Aorta (tissue), 5 donors: ENCODE data around the gene SEMA3B. TPM values are rescaled to one million over a fixed set of nuclear protein-coding genes. Genes with fewer than 3 reads are reported as not detected.
"Not testable (repeated sequence)": the region's sequence is repeated elsewhere in the genome, so short reads cannot be mapped to it uniquely, and the experiment has no call there.

Experiments used
- ATAC-seq: fragments of 200-7000 bp; cut with Tn5 transposase; one replicate; pipeline ENCODE4 v1.9.1; 2022; ENCODE audit warnings: moderate library complexity; ENCODE audit not compliant: low FRiP score
- DNase-seq, 2 donors: peaks; one replicate each; pipeline ENCODE4 v3.0.0-alpha.2; 2020
- H3K27ac ChIP-seq, 2 donors: one replicate each; pipeline ENCODE4 v1.5.1; 2013; ENCODE audit warnings: low read length in 2 of 2, mild to moderate bottlenecking in 2 of 2, moderate library complexity in 2 of 2, control low read depth in 1 of 2, inconsistent platforms in 1 of 2, low read depth in 1 of 2
- H3K27me3 ChIP-seq, 2 donors: one replicate each; pipeline ENCODE4 v1.6.1; 2013; ENCODE audit warnings: control low read depth in 1 of 2, low read length in 1 of 2, mild to moderate bottlenecking in 1 of 2, moderate library complexity in 1 of 2; ENCODE audit not compliant: insufficient read depth in 2 of 2, control insufficient read depth in 1 of 2
- H3K36me3 ChIP-seq, 2 donors: one replicate each; pipeline ENCODE4 v1.6.1; 2013; ENCODE audit warnings: control low read depth in 1 of 2, low read length in 1 of 2, mild to moderate bottlenecking in 1 of 2; ENCODE audit not compliant: insufficient read depth in 2 of 2, control insufficient read depth in 1 of 2
- H3K4me1 ChIP-seq, 2 donors: one replicate each; pipeline ENCODE4 v1.6.1; 2013; ENCODE audit warnings: low read length in 2 of 2, control low read depth in 1 of 2, mild to moderate bottlenecking in 1 of 2, moderate library complexity in 1 of 2; ENCODE audit not compliant: insufficient read depth in 2 of 2, control insufficient read depth in 1 of 2
- H3K4me3 ChIP-seq, 2 donors: one replicate each; pipeline ENCODE4 v1.5.1; 2013; ENCODE audit warnings: low read length in 2 of 2, control low read depth in 1 of 2, mild to moderate bottlenecking in 1 of 2
- H3K9me3 ChIP-seq: one replicate; pipeline ENCODE4 v1.6.1; 2013; ENCODE audit warnings: mild to moderate bottlenecking, low read length; ENCODE audit not compliant: control insufficient read depth
- WGBS, 2 donors: extraction: QIAGEN DNeasy Blood & Tissue Kit; methylation state at CpG; one replicate each; pipeline ENCODE4 v1.1.7; 2013; 5-methylcytosine and 5-hydroxymethylcytosine counted together
- intact Hi-C, 2 donors: fragments of 100-400 bp; cut with DNase I; formaldehyde crosslinking; loops; one replicate each; pipeline versions ENCODE4 v1.14.2 to v1.15.0; 2022
- polyA plus RNA-seq, 2 donors: library from polyadenylated mRNA; stranded (reverse); fragments of 200-250 nt; gene quantifications; one replicate each; pipeline ENCODE4 v1.2.3, GENCODE V29; 2013
- total RNA-seq, 2 donors: library from RNA; stranded (reverse); fragmentation: NEBNext Ultra II Directional; extraction: Animal tissue kit (Norgen Biotek cat#: 25700); gene quantifications; one replicate each; pipeline ENCODE4 v1.2.1, GENCODE V29; 2021
- donor health status: healthy with polysubstance abuse.
- donor health status: Bipolar disorder and iron deficiency.
- donor health status: DM: no; HTN: no; CAD: no.
- donor health status: DM: no; HTN: no; CAD: no.
- donor health status: DM: yes; HTN: yes; CAD: no.

SEMA3B gene
- total and polyA plus RNA-seq, 4 donors, result 23.3 to 69.5 (median 41.7) TPM

DNA sequence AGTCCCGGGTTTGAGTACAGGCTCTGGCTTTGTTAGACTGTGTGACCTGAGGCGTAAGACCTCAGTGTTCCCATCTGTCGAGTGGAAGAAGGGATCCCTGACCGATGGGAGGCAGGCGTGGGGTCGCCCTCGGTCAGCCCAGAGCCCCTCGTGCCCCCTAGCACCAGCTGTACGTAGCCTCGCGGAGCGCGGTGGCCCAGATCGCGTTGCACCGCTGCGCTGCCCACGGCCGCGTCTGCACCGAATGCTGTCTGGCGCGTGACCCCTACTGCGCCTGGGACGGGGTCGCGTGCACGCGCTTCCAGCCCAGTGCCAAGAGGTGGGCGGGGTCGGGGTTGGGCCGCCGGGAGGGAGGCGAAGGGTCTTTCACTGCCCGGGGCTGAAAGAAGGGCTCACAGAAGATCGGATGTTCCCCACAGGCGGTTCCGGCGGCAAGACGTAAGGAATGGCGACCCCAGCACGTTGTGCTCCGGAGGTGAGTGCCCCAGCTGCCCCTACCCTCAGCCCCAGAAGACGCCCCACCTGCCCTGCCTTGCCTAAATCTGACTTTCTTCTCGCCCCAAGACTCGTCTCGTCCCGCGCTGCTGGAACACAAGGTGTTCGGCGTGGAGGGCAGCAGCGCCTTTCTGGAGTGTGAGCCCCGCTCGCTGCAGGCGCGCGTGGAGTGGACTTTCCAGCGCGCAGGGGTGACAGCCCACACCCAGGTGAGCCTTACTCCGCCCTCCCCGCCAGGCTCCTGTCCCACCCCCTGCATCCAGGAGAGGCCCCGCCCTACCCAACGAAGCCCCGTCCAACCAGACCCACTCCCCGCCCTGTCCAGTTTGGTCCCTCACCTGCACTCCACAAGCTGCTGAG is 6.4 kb downstream of the SEMA3B start:
- Histone ChIP-seq H3K4me1 (no peaks in the 10 kb centered on the region), H3K4me3 (no peak overlapping the region), H3K9me3 (no peaks in the 10 kb centered on the region), H3K27ac (no peak overlapping the region), H3K36me3 (no peaks in the 10 kb centered on the region), H3K27me3 (no peaks in the 10 kb centered on the region)
- ATAC-seq, result no peak
- peak in 1 of 2 donors; percentile 51 for DNase-seq
- intact Hi-C loops, result loop anchor here (2.0 to 10.0 kb wide), 2 partner anchors 49 to 151 kb away; no protein-coding TSS in a partner anchor
- 79% methylated on average over 65 of the region's 65 CpGs for WGBS, 2 donors

GRCh38 chr3:50275996-50276761 is 7.2 kb downstream of the SEMA3B start:
- Histone ChIP-seq H3K4me3 (no peak overlapping the region), H3K9me3 (no peaks in the 10 kb centered on the region), H3K27me3 (no peaks in the 10 kb centered on the region), H3K36me3 (no peaks in the 10 kb centered on the region), H3K27ac (no peak overlapping the region), H3K4me1 (no peaks in the 10 kb centered on the region)
- 79 to 80% methylated on average over 79 of the region's 79 CpGs for WGBS, 2 donors
- intact Hi-C loops, result loop anchor here (2.0 to 10.0 kb wide), 2 partner anchors 49 to 151 kb away; no protein-coding TSS in a partner anchor
- DNase-seq (peak in 1 of 2 donors; percentile 42), ATAC-seq (no peak)

DNA sequence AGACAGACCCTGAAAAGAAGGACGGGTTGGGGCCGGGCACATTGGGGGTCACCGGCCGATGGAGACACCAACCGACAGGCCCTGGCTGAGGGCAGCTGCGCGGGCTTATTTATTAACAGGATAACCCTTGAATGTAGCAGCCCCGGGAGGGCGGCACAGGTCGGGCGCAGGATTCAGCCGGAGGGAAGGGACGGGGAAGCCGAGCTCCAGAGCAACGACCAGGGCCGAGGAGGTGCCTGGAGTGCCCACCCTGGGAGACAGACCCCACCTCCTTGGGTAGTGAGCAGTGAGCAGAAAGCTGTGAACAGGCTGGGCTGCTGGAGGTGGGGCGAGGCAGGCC is 7.8 kb downstream of the SEMA3B start:
- Histone ChIP-seq H3K4me1 (no peaks in the 10 kb centered on the region), H3K27ac (no peak overlapping the region), H3K4me3 (no peak overlapping the region), H3K36me3 (no peaks in the 10 kb centered on the region), H3K9me3 (no peaks in the 10 kb centered on the region), H3K27me3 (no peaks in the 10 kb centered on the region)
- WGBS, 2 donors, result 90 to 91% methylated on average over 17 of the region's 17 CpGs
- intact Hi-C loops, result loop anchor here in 1 of 2 donors (10.0 kb wide), 1 partner anchor 152 kb away; no protein-coding TSS in a partner anchor
- DNase-seq (peak in 1 of 2 donors; percentile 40), ATAC-seq (no peak)

DNA sequence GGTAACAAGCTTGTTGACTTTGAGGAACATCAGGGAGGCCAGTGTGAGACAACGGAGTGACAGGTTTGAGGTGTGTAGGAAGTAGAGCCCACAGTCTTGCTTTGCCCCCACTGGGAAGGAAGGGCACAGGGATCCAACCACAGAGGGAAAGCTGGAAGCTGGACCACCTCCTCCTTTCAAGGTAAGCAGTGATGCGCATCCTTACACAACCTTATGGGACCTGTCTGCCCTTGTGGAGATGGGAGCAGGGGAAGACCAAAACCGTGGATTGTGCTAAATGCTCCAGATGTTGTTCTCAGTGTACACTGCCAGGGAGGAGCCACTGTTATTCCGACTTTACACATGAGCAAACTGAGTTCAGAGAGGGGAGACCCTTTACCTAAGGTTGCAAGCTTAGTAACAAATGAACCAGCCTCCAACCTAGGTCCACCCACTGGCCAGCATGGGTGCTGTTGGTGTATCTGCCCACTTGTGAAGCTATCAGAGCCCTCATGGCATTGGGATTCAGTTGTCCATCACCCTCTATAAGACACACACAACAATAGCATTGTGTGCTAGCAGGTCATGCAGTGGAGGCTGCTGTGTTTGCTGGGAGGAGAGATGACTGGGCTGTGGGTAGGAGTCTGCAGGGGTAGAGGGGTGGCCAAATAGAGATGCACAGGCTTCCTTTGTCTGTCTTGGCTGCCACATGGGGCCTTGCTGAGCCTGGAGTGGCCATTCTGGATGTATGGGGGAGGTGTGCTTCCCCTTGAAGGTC is 9.4 kb downstream of the SEMA3B start:
- Histone ChIP-seq H3K4me3 (no peak overlapping the region), H3K4me1 (no peaks in the 10 kb centered on the region), H3K9me3 (no peaks in the 10 kb centered on the region), H3K27me3 (no peaks in the 10 kb centered on the region), H3K36me3 (no peaks in the 10 kb centered on the region), H3K27ac (peak overlapping the region in 1 of 2 donors; percentile 9)
- intact Hi-C loops, result loop anchor here in 1 of 2 donors (10.0 kb wide), 1 partner anchor 154 kb away; no protein-coding TSS in a partner anchor
- 75% methylated on average over 4 of the region's 4 CpGs for WGBS, 2 donors
- ATAC-seq, result peak; percentile 23
- DNase-seq, result no peak

- peak in 1 of 2 donors; percentile 53 for DNase-seq
- Histone ChIP-seq H3K4me3 (no peak within 1 kb of the TSS), H3K9me3 (no peaks in the 10 kb centered on the region), H3K36me3 (no peaks in the 10 kb centered on the region), H3K27me3 (no peaks in the 10 kb centered on the region), H3K27ac (peak within 1 kb of the TSS in 1 of 2 donors; percentile 9), H3K4me1 (no peaks in the 10 kb centered on the region)
- intact Hi-C loops, result loop anchor here in 1 of 2 donors (10.0 kb wide), 1 partner anchor 154 kb away; no protein-coding TSS in a partner anchor
- peak; percentile 58 for ATAC-seq
- 0 to 10% methylated on average over 2 of the region's 2 CpGs for WGBS, 2 donors
These were observed 9.9 kb downstream of the SEMA3B start, which contains the start of gene LSMEM2 for GRCh38 chr3:50278880-50279224. Gene LSMEM2 (plus strand): TSS chr3:50279087. CDS start chr3:50279114, 27 bp downstream.

GRCh38 chr3:50279255-50280016 is 10.5 kb downstream of the SEMA3B start:
- DNase-seq (peak in 1 of 2 donors; percentile 37), ATAC-seq (no peak)
- H3K27ac ChIP-seq, result no peak overlapping the region
- H3K27me3 ChIP-seq, result no peaks in the 10 kb centered on the region
- intact Hi-C loops, result loop anchor here in 1 of 2 donors (10.0 kb wide), 1 partner anchor 155 kb away; no protein-coding TSS in a partner anchor
- no peaks in the 10 kb centered on the region for H3K36me3 ChIP-seq
- H3K4me1 ChIP-seq, result no peaks in the 10 kb centered on the region
- 93 to 94% methylated on average over 8 of the region's 8 CpGs for WGBS, 2 donors
- no peak overlapping the region for H3K4me3 ChIP-seq
- H3K9me3 ChIP-seq, result no peaks in the 10 kb centered on the region

- DNase-seq, H3K36me3 ChIP-seq, H3K4me3 ChIP-seq, H3K27me3 ChIP-seq, ATAC-seq, H3K9me3 ChIP-seq, H3K27ac ChIP-seq, intact Hi-C loops, H3K4me1 ChIP-seq: not testable (repeated sequence)
- 80 to 84% methylated on average over 6 of the region's 6 CpGs for WGBS, 2 donors
These were observed 15.2 kb downstream of the SEMA3B start for GRCh38 chr3:50284121-50284520.
